ENCODE measurements around the gene FAM180B. TPM values are rescaled to one million over a fixed set of nuclear protein-coding genes. Genes with fewer than 3 reads are reported as not detected.

FAM180B gene
- total RNA-seq, 1 experiment from 2014 or later, result not detected

DNA sequence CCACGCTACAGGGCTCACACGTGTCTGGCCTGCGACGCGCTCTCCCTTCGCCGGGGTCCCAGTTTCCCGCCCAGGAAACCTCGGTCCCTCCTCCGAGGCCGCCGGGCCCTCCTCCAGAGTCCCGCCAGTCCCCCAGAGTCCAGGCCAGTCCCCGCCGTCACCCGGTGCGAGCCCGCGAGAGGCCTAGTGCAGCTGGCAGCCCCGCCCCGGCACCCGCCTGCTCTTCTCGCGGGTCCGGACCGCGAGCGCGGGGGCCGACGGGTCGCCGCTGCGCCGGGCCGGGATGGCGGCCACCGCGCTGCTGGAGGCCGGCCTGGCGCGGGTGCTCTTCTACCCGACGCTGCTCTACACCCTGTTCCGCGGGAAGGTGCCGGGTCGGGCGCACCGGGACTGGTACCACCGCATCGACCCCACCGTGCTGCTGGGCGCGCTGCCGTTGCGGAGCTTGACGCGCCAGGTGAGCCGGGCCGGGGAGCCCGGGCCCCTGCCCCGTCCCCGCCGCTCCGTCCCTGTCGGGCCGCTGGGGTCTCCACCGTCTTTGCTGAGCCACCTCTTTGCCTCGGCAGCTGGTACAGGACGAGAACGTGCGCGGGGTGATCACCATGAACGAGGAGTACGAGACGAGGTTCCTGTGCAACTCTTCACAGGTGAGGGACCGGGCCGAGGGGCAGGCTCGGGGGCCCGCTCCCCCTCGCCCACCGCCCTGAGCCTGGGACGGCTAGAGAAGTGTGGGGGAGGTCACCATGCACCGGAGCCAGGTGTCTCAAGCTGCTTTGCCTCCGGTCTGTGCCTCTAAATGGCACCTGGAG is 20.9 kb upstream of the FAM180B start, which contains the start of gene PTPMT1:
PTPMT1 (plus strand) TSS at position 260 of the 809 bp plus-strand sequence; CDS start at position 284, 24 bp downstream.
- TF ChIP-seq, protein P1, sequence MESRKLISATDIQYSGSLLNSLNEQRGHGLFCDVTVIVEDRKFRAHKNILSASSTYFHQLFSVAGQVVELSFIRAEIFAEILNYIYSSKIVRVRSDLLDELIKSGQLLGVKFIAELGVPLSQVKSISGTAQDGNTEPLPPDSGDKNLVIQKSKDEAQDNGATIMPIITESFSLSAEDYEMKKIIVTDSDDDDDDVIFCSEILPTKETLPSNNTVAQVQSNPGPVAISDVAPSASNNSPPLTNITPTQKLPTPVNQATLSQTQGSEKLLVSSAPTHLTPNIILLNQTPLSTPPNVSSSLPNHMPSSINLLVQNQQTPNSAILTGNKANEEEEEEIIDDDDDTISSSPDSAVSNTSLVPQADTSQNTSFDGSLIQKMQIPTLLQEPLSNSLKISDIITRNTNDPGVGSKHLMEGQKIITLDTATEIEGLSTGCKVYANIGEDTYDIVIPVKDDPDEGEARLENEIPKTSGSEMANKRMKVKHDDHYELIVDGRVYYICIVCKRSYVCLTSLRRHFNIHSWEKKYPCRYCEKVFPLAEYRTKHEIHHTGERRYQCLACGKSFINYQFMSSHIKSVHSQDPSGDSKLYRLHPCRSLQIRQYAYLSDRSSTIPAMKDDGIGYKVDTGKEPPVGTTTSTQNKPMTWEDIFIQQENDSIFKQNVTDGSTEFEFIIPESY (IDR thresholded peaks at IDR 0.05; ENCODE audit: extremely low read depth, insufficient replicate concordance, low read length), result peak; percentile 92
- TF ChIP-seq YY1 (IDR thresholded peaks at IDR 0.05; ENCODE audit: extremely low read depth, insufficient replicate concordance, low read depth, low read length) (peak; percentile 90), SIN3A (IDR thresholded peaks at IDR 0.05; ENCODE audit: low read depth) (0 out of 2 replicates have a peak, but pooled peaks have one; percentile 25), POLR2AphosphoS5 (IDR thresholded peaks at IDR 0.05; ENCODE audit: low read depth, low read length) (peak; percentile 82), ZFX (IDR thresholded peaks at IDR 0.05) (peak; percentile 99), EZH2 (IDR thresholded peaks at IDR 0.05) (no peak), POLR2A (IDR thresholded peaks at IDR 0.05; ENCODE audit: borderline replicate concordance, extremely low read depth, insufficient read depth, insufficient read length) (peak; percentile 92), EZH2phosphoT487 (IDR thresholded peaks at IDR 0.05; ENCODE audit: borderline replicate concordance) (no peak)
- TF ChIP-seq, protein P2, sequence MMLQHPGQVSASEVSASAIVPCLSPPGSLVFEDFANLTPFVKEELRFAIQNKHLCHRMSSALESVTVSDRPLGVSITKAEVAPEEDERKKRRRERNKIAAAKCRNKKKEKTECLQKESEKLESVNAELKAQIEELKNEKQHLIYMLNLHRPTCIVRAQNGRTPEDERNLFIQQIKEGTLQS (IDR thresholded peaks at IDR 0.05), result no peak
- TF ChIP-seq, protein P3, sequence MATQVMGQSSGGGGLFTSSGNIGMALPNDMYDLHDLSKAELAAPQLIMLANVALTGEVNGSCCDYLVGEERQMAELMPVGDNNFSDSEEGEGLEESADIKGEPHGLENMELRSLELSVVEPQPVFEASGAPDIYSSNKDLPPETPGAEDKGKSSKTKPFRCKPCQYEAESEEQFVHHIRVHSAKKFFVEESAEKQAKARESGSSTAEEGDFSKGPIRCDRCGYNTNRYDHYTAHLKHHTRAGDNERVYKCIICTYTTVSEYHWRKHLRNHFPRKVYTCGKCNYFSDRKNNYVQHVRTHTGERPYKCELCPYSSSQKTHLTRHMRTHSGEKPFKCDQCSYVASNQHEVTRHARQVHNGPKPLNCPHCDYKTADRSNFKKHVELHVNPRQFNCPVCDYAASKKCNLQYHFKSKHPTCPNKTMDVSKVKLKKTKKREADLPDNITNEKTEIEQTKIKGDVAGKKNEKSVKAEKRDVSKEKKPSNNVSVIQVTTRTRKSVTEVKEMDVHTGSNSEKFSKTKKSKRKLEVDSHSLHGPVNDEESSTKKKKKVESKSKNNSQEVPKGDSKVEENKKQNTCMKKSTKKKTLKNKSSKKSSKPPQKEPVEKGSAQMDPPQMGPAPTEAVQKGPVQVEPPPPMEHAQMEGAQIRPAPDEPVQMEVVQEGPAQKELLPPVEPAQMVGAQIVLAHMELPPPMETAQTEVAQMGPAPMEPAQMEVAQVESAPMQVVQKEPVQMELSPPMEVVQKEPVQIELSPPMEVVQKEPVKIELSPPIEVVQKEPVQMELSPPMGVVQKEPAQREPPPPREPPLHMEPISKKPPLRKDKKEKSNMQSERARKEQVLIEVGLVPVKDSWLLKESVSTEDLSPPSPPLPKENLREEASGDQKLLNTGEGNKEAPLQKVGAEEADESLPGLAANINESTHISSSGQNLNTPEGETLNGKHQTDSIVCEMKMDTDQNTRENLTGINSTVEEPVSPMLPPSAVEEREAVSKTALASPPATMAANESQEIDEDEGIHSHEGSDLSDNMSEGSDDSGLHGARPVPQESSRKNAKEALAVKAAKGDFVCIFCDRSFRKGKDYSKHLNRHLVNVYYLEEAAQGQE (IDR thresholded peaks at IDR 0.05; ENCODE audit: low read depth), result no peak
- TF ChIP-seq, protein P4, sequence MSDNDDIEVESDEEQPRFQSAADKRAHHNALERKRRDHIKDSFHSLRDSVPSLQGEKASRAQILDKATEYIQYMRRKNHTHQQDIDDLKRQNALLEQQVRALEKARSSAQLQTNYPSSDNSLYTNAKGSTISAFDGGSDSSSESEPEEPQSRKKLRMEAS (IDR thresholded peaks at IDR 0.05), result peak; percentile 78
- Histone ChIP-seq H4K20me1 (ENCODE audit: insufficient read depth) (no peaks in the 10 kb centered on the region), H3K9me2 (ENCODE audit: insufficient read depth) (no peaks in the 10 kb centered on the region), H3K9ac (ENCODE audit: low read length) (peak within 1 kb of the TSS; percentile 99), H2AFZ (ENCODE audit: low read depth, low read length, poor library complexity, severe bottlenecking) (no peak within 1 kb of the TSS), H3K79me2 (ENCODE audit: insufficient read depth, low read length) (peaks cover 51% of the 10 kb centered on the region), H3K27ac (ENCODE audit: low read depth, low read length) (peak within 1 kb of the TSS; percentile 70), H3K27me3 (ENCODE audit: insufficient read depth, low read length) (no peaks in the 10 kb centered on the region), H3K4me2 (ENCODE audit: low read length) (peak within 1 kb of the TSS; percentile 89), H3K9me3 (ENCODE audit: control insufficient read depth in 1 of 2, insufficient read depth in 1 of 2, low read depth in 1 of 2, low read length in 2 of 2) (no peaks in the 10 kb centered on the region), H3K4me3 (replicated peaks in 1 of 2; ENCODE audit: low read depth in 1 of 2, low read length in 2 of 2) (peak within 1 kb of the TSS; percentile 91 to 92), H3K4me1 (ENCODE audit: control insufficient read depth in 1 of 2, insufficient read depth in 2 of 2, low read length in 2 of 2) (peaks cover 6 to 22% of the 10 kb centered on the region in 2 experiments), H3K36me3 (ENCODE audit: control insufficient read depth in 1 of 2, insufficient read depth in 2 of 2, low read length in 2 of 2) (peaks cover 5 to 13% of the 10 kb centered on the region in 2 experiments; a peak in 2 of 4 replicates)
- POLR2A ChIA-PET, result interaction anchor here (1.0 to 1.7 kb wide), 2 partner anchors 13 to 14 kb away, joined by 3 to 5 read pairs; partner anchors contain the start of genes KBTBD4 and NDUFS3
- DNase-seq (ENCODE audit: low read depth, low spot score) (peak; percentile 40), ATAC-seq (peak; percentile 92)
- no TSS peak for BruUV-seq (replicated peaks)
- intact Hi-C loops (cut with micrococcal nuclease), result no loop called here
- CTCF ChIA-PET, result interaction anchor here (0.5 to 1.9 kb wide), 2 partner anchors 13 to 85 kb away, joined by 3 to 9 read pairs; partner anchors contain the start of gene CELF1
- RAD21 ChIA-PET (ENCODE audit: low non-redundant PET in 1 of 2, low total read pairs in 2 of 2, uncharacterized antibody in 2 of 2, unreplicated experiment in 2 of 2), result interaction anchor here in 1 of 2 experiments (0.6 kb wide), 1 partner anchor 15 kb away, joined by 3 read pairs; no protein-coding TSS in a partner anchor
